Transverse colon (tissue), 4 donors: Measurements from ENCODE around the gene TENM4.

Experiments
- EP300 ChIP-seq: sonication (generic); formaldehyde crosslinking; IDR thresholded peaks from one replicate; pipeline ENCODE4 v1.6.1; 2017; ENCODE audit warnings: antibody characterized with exemption, low read depth
- POLR2A ChIP-seq: fragments of 450-650 bp; IDR thresholded peaks from one replicate; pipeline ENCODE4 v1.6.1; 2016; ENCODE audit warnings: antibody characterized with exemption, mild to moderate bottlenecking, moderate library complexity
- POLR2AphosphoS5 ChIP-seq, 3 donors: sonication (generic); formaldehyde crosslinking; IDR thresholded peaks; one replicate each; pipeline ENCODE4 v1.6.1; 2016; ENCODE audit warnings: antibody characterized with exemption in 3 of 3
- TF ChIP-seq, protein P1 (sequence below), 5 experiments: fragments of 200-600 bp in 3 of 5; fragments of 450-650 bp in 2 of 5; sonication (generic) in 3 of 5; IDR thresholded peaks; 1 replicate in 2 of 5; 2 replicates in 3 of 5; pipeline ENCODE4 v1.5.1; 2016 to 2017; ENCODE audit warnings: antibody characterized with exemption in 5 of 5, inconsistent platforms in 3 of 5, mild to moderate bottlenecking in 2 of 5, moderate library complexity in 1 of 5

DNA sequence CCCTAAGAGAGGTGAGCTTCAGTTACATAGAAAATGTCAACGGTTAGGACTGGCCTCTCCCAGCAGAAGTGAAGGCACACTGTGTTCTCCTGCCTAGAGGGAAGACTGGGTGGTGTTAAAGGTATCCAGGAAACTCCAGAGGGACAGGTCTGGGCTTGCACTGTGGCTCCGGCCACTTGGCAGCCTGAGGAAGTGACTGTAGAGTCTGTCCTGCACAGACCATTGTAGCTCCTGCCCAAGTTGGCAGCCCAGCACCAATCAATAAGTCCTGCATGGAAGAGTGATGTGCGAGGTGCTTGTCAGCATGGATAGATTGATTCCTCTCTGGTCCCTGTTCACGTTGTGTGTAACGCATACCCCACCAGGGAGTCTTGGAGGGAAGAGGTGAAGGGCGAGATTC lies 284.8 kb downstream of the TENM4 start:
- TF ChIP-seq, protein P1, sequence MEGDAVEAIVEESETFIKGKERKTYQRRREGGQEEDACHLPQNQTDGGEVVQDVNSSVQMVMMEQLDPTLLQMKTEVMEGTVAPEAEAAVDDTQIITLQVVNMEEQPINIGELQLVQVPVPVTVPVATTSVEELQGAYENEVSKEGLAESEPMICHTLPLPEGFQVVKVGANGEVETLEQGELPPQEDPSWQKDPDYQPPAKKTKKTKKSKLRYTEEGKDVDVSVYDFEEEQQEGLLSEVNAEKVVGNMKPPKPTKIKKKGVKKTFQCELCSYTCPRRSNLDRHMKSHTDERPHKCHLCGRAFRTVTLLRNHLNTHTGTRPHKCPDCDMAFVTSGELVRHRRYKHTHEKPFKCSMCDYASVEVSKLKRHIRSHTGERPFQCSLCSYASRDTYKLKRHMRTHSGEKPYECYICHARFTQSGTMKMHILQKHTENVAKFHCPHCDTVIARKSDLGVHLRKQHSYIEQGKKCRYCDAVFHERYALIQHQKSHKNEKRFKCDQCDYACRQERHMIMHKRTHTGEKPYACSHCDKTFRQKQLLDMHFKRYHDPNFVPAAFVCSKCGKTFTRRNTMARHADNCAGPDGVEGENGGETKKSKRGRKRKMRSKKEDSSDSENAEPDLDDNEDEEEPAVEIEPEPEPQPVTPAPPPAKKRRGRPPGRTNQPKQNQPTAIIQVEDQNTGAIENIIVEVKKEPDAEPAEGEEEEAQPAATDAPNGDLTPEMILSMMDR (IDR thresholded peaks at IDR 0.05) = no peak
- TF ChIP-seq POLR2AphosphoS5 (IDR thresholded peaks at IDR 0.05) = no peak
- no peak for TF ChIP-seq EP300
- no peak for TF ChIP-seq POLR2A
